ENCODE data around the gene SIRT2. TPM values are rescaled to one million over a fixed set of nuclear protein-coding genes. Genes with fewer than 3 reads are reported as not detected.
A peak's percentile ranks its signal among the peaks of the same experiment; 100 is the strongest.
"Not testable (repeated sequence)": the region's sequence is repeated elsewhere in the genome, so short reads cannot be mapped to it uniquely, and the experiment has no call there.

Gene SIRT2
- polyA plus RNA-seq (ENCODE audit: insufficient read length) = 41.7 TPM
- long read RNA-seq, donor 1, transcript SIRT2-204 (15 exons, 2,062 nt) = major isoform, 9 of 13 reads
- long read RNA-seq, donor 1, partial matches to known transcripts = 0 of 13 reads
- long read RNA-seq, donor 1, other reads (novel, unspliced or antisense) = 0 of 13 reads
- long read RNA-seq, donor 2, transcript SIRT2-204 (15 exons, 2,062 nt) = major isoform, 10 of 13 reads
- long read RNA-seq, donor 2, partial matches to known transcripts = 0 of 13 reads
- long read RNA-seq, donor 2, other reads (novel, unspliced or antisense) = 0 of 13 reads
- long read RNA-seq, donor 3, partial matches to known transcripts = 0 of 4 reads
- long read RNA-seq, donor 3, other reads (novel, unspliced or antisense) = 0 of 4 reads
- long read RNA-seq, donor 4, partial matches to known transcripts = 0 of 1 reads
- long read RNA-seq, donor 4, other reads (novel, unspliced or antisense) = 0 of 1 reads
- long read RNA-seq, donor 5, transcript SIRT2-204 (15 exons, 2,062 nt) = major isoform, 13 of 17 reads
- long read RNA-seq, donor 5, partial matches to known transcripts = 0 of 17 reads
- long read RNA-seq, donor 5, other reads (novel, unspliced or antisense) = 0 of 17 reads
- long read RNA-seq, donor 6, transcript SIRT2-204 (15 exons, 2,062 nt) = major isoform, 6 of 8 reads
- long read RNA-seq, donor 6, partial matches to known transcripts = 0 of 8 reads
- long read RNA-seq, donor 6, other reads (novel, unspliced or antisense) = 0 of 8 reads
- long read RNA-seq, donor 7, transcript SIRT2-204 (15 exons, 2,062 nt) = major isoform, 10 of 12 reads
- long read RNA-seq, donor 7, partial matches to known transcripts = 0 of 12 reads
- long read RNA-seq, donor 7, other reads (novel, unspliced or antisense) = 0 of 12 reads
- long read RNA-seq, donor 8, transcript SIRT2-204 (15 exons, 2,062 nt) = major isoform, 7 of 8 reads
- long read RNA-seq, donor 8, partial matches to known transcripts = 0 of 8 reads
- long read RNA-seq, donor 8, other reads (novel, unspliced or antisense) = 0 of 8 reads

DNA sequence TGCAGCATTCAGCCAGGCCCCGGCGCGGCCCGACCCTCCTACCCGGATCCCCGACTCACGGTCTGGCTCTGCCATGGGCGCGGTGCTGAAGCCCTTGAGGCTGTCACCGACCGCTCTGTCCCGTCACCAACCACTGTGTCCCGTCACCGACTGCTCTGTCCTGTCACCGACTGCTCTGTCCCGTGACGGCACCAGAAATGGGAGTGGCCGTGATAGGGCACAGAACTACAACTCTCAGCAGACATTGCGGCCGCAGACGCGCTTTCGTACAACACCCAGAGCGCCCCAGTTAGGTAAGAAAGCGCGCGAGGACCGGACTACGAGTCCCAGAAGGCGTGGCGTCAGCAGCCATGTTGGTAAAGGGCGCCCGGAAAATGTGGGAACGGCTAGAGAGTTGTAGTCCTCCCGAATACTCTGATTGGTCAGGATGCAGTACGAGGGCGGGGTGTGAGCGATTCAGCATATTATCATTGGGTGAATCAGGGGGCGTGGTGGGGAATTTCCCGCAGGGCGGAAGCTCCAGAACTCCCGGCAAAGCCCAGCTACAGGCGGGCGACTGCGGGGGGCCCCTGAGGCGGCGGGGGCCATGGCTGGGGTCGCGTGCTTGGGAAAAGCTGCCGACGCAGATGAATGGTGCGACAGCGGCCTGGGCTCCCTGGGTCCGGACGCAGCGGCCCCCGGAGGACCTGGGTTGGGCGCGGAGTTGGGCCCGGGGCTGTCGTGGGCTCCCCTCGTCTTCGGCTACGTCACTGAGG lies at the start of gene SIRT2, which contains the start of gene NFKBIB:
Gene SIRT2, minus strand, starts transcription at position 172 of the 755 bp plus-strand sequence. Its CDS starts 97 bp downstream, at position 75.
Gene NFKBIB, plus strand, starts transcription at position 523 of the 755 bp plus-strand sequence. Its CDS starts 64 bp downstream, at position 587.
- DNase-seq = peak; percentile 100

- DNase-seq = no peak
Observed at GRCh38 chr19:38946229-38947010, 47.0 kb upstream of the SIRT2 start.

GRCh38 chr19:38945562-38946228 lies 46.3 kb upstream of the SIRT2 start:
- DNase-seq = no peak

DNA sequence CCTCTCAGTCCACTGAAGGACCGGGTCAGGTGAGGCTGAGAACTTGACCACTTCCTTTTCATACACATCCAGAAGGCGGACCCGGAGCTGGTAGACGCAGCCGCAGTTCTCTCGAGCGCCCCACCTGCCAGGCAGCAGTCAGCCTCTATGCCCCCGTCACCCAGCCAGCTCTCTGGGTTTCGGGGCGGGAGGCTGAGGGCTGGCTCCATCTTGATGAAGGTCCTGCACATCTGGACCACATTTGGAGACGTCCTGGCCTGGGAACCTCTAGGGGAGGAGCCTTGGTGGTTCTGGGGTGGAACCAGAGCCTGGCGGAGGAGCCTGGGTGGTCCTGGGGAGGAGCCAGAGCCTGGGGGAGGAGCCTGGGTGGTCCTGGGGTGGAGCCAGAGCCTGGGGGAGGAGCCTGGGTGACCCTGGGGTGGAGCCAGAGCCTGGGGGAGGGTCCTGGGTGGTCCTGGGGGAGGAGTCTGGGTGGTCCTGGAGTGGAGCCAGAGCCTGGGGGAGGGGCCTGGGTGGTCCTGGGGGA lies 45.6 kb upstream of the SIRT2 start:
- DNase-seq = no peak

- no peak for DNase-seq
Observed at GRCh38 chr19:38942471-38943181, 43.2 kb upstream of the SIRT2 start.

DNA sequence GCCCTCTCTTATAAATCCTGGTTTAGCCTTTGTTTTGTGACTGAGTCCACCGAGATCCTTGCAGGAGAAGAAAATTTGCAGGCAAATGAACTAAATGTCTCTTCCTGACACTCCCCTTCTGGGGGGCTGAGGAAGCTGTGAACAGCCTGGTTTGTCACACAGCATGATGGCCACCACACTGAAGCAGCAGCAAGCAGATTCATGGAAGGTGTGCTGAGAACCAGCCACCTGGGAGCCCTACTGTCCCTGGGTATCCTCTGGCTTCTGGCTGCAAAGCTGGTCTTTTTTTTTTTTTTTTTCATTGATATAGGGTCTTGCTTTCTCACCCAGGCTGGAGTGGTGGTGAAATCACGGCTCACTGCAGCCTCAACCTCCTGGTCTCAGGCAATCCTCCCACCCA lies 42.6 kb upstream of the SIRT2 start:
- DNase-seq = no peak

- not testable (repeated sequence) for DNase-seq
Observed at GRCh38 chr19:38941466-38941865, 42.0 kb upstream of the SIRT2 start.

DNA sequence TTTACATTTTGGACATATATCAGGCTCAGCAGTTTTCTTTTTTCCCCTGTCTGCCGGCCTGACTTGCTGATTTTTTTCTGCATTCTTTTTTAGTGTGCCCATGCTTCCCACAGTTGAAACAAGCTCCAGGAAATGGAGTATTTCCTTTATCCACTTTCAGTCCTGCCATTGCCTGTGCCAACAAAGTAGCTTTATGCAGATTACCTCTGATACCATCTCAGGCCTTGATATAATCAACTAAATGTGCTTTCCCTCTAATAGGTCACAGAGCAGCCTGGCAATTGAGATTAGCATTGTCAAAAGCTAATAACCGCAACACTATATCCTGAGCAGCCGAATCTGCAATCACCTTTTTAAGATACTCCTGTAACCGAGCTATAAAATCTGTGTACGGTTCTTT lies 40.5 kb upstream of the SIRT2 start:
- no peak for DNase-seq

- DNase-seq = no peak
Observed at GRCh38 chr19:38933544-38933943, 34.1 kb upstream of the SIRT2 start.

- DNase-seq = no peak
Observed at GRCh38 chr19:38932425-38933179, 33.2 kb upstream of the SIRT2 start.

GRCh38 chr19:38931521-38931793 lies 32.0 kb upstream of the SIRT2 start:
- DNase-seq = no peak

- DNase-seq = peak; percentile 99
Observed at GRCh38 chr19:38930776-38931520, 31.5 kb upstream of the SIRT2 start, which contains the start of gene MRPS12. MRPS12 (plus strand) TSS chr19:38930944; CDS start chr19:38931295, 351 bp downstream.

DNA sequence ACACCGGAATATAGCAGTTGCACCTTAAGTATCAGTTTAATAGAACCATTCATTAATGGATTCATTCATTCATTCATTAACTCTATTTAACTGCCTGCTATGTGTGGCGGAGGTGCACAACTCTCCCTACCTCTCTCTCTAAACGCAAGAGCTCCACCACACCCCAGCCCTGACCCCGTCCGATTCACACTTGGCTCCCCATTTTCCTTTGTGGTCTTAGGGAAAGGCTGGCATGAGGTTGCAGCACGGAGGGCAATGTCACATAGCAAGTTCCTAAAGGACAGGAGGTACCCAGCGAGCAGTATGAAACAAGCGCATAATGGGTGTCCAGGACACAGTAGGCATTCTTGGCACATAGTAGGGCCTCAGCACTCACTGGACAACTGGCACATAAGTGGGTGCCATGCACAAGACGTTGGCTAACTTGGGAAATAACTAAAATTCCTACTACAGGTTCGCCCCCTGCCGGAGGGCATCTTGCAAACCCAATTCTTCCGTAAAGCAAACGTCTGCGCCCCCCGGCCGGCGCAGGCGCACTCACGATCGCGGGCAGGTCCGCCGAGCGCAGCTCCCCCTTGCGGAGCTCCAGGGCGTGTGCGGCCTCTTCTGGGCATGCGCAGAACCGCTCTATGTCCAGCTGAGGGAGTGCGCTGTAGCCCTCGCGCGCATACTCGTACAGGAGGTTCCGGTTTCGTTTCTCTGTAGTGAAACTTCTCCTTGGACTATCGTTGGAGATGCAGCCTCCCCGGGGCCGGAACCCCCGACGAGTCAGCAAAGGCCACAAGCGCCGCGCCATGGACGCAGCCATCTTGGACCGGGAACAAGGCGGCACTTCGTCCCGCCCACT lies 30.7 kb upstream of the SIRT2 start, which contains the start of gene SARS2:
Gene SARS2, minus strand, starts transcription at position 835 of the 847 bp plus-strand sequence. Its CDS starts 27 bp downstream, at position 808.
- peak; percentile 93 for DNase-seq

DNA sequence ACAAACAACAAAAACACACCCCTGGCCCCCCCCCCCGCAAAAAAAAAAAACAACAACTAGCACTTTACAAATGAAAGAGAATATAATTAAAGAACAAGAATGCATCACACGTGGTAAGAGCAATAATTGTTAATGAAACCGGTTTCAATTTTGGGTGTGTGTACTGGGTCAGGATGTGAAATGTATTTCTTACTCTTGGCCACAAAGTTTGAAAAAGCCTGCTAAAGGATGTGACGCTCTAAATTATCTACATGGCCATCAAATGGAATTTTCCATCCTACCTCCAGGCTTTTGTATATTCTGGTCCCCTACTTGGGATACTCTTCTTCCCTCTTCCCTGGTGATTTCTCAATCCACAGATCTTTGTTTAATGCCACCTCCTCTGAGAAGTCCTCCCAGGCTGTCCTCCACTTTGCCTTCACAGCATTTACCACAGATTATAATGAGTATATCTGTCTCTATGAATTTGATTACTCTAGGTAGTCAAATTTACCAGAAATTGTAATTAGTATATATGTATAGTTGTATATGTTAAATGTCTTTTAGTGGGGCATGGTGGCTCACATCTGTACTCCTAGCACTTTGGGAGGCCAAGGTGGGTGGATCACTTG lies 29.1 kb upstream of the SIRT2 start:
- DNase-seq = no peak

GRCh38 chr19:38924388-38924787 lies 25.0 kb upstream of the SIRT2 start:
- no peak for DNase-seq

DNA sequence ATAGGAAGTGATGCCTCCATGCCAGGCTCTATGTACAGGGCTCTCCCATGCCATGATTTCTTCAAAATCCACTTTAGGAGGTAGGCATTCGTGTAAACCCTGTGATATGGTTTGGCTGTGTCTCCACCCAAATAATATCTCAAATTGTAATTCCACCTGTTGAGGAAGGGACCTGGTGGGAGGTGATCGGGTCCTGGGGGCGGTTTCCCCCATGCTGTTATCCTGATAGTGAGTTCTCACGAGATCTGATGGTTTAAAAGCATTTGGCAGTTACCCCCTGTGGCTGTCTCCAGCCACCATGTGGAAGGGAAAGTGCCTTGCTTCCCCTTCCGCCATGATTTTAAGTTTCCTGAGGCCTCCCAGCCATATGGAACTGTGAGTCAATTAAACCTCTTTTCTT lies 23.1 kb upstream of the SIRT2 start:
- no peak for DNase-seq

All from left kidney (tissue), 8 donors.